Stimulated activated CD4-positive, alpha-beta T cell treated with anti-CD3 and anti-CD28 coated beads, Interleukin-4, amount 100 ng/mL, for 24 hours (primary cell): ENCODE data around the gene SH3BGRL3.
"Not testable (repeated sequence)": the region's sequence is repeated elsewhere in the genome, so short reads cannot be mapped to it uniquely, and the experiment has no call there.

Experiments used
- DNase-seq: peaks from one replicate; pipeline ENCODE4 v3.0.0-alpha.2; 2020

SH3BGRL3 gene

GRCh38 chr1:26291939-26292338, 12.1 kb downstream of the SH3BGRL3 start:
- no peak for DNase-seq

- DNase-seq: not testable (repeated sequence)
Observed at GRCh38 chr1:26292735-26293134, 12.8 kb downstream of the SH3BGRL3 start.

GRCh38 chr1:26293911-26294463, 14.1 kb downstream of the SH3BGRL3 start:
- no peak for DNase-seq

- no peak for DNase-seq
Observed at GRCh38 chr1:26295194-26296138, 15.6 kb downstream of the SH3BGRL3 start.

GRCh38 chr1:26296340-26297056, 16.6 kb downstream of the SH3BGRL3 start:
- no peak for DNase-seq

GRCh38 chr1:26297057-26297790, 17.3 kb downstream of the SH3BGRL3 start:
- no peak for DNase-seq

GRCh38 chr1:26297791-26298124, 17.9 kb downstream of the SH3BGRL3 start:
- no peak for DNase-seq

GRCh38 chr1:26300578-26301275, 20.8 kb downstream of the SH3BGRL3 start:
- DNase-seq: no peak

GRCh38 chr1:26302733-26303405, 23.0 kb downstream of the SH3BGRL3 start:
- no peak for DNase-seq

- DNase-seq: no peak
Observed at GRCh38 chr1:26305667-26306289, 25.9 kb downstream of the SH3BGRL3 start.

- peak; percentile 95 for DNase-seq
Observed at GRCh38 chr1:26306290-26307229, 26.7 kb downstream of the SH3BGRL3 start, which contains the start of gene UBXN11. Gene UBXN11 (minus strand): TSS chr1:26306636. CDS start chr1:26302883, 3,753 bp downstream.

- no peak for DNase-seq
Observed at GRCh38 chr1:26307363-26307781, 27.5 kb downstream of the SH3BGRL3 start.

- DNase-seq: peak; percentile 28
Observed at GRCh38 chr1:26307966-26308899, 28.3 kb downstream of the SH3BGRL3 start.

- DNase-seq: no peak
Observed at GRCh38 chr1:26314501-26314900, 34.6 kb downstream of the SH3BGRL3 start.

GRCh38 chr1:26315874-26316850, 36.3 kb downstream of the SH3BGRL3 start:
- no peak for DNase-seq

- no peak for DNase-seq
Observed at GRCh38 chr1:26317146-26317545, 37.3 kb downstream of the SH3BGRL3 start.

GRCh38 chr1:26317612-26318337, 37.9 kb downstream of the SH3BGRL3 start, which contains the start of gene CD52:
Gene CD52 (plus strand): TSS chr1:26317958. CDS start chr1:26318018, 60 bp downstream.
- peak; percentile 79 for DNase-seq
